NB4 (cell line): ENCODE results near the gene INPP5D.
"Not testable (repeated sequence)": the region's sequence is repeated elsewhere in the genome, so short reads cannot be mapped to it uniquely, and the experiment has no call there.

ENCODE experiments used
- DNase-seq: peaks from one replicate; pipeline ENCODE4 v3.0.0; 2010; ENCODE audit warnings: low read depth
- H3K4me3 ChIP-seq: one replicate; pipeline ENCODE4 v1.5.1; 2011; ENCODE audit warnings: mild to moderate bottlenecking, low read depth, low read length, moderate library complexity
- MYC ChIP-seq: IDR thresholded peaks from 2 replicates; pipeline ENCODE4 v1.6.1; 2011; ENCODE audit warnings: low read depth, low read length
- POLR2A ChIP-seq: IDR thresholded peaks from 2 replicates; pipeline ENCODE4 v1.6.1; 2011; ENCODE audit warnings: mild to moderate bottlenecking; ENCODE audit not compliant: insufficient read length; ENCODE audit errors: extremely low read depth
- TF ChIP-seq, protein P1 (sequence below): IDR thresholded peaks from one replicate; pipeline ENCODE4 v1.5.1; 2012; ENCODE audit warnings: low read depth, low read length
- TF ChIP-seq, protein P2 (sequence below): IDR thresholded peaks from 2 replicates; pipeline ENCODE4 v1.6.1; 2011; ENCODE audit warnings: low read depth, low read length

Gene INPP5D

GRCh38 chr2:233013027-233013461, 47.1 kb upstream of the INPP5D start, which contains the start of gene NGEF:
NGEF (minus strand) TSS chr2:233013256; CDS start chr2:232974890, 38,366 bp downstream.
- no peak within 1 kb of the TSS for H3K4me3 ChIP-seq
- TF ChIP-seq, protein P1, sequence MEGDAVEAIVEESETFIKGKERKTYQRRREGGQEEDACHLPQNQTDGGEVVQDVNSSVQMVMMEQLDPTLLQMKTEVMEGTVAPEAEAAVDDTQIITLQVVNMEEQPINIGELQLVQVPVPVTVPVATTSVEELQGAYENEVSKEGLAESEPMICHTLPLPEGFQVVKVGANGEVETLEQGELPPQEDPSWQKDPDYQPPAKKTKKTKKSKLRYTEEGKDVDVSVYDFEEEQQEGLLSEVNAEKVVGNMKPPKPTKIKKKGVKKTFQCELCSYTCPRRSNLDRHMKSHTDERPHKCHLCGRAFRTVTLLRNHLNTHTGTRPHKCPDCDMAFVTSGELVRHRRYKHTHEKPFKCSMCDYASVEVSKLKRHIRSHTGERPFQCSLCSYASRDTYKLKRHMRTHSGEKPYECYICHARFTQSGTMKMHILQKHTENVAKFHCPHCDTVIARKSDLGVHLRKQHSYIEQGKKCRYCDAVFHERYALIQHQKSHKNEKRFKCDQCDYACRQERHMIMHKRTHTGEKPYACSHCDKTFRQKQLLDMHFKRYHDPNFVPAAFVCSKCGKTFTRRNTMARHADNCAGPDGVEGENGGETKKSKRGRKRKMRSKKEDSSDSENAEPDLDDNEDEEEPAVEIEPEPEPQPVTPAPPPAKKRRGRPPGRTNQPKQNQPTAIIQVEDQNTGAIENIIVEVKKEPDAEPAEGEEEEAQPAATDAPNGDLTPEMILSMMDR: no peak
- TF ChIP-seq POLR2A (no peak), MYC (no peak)
- TF ChIP-seq, protein P2, sequence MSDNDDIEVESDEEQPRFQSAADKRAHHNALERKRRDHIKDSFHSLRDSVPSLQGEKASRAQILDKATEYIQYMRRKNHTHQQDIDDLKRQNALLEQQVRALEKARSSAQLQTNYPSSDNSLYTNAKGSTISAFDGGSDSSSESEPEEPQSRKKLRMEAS: no peak
- DNase-seq: no peak

GRCh38 chr2:233013650-233014049, 46.5 kb upstream of the INPP5D start:
- H3K4me3 ChIP-seq: no peak overlapping the region
- TF ChIP-seq MYC: no peak
- DNase-seq: no peak

GRCh38 chr2:233015019-233015645, 45.0 kb upstream of the INPP5D start:
- TF ChIP-seq, protein P1: no peak
- TF ChIP-seq MYC (no peak), POLR2A (no peak)
- TF ChIP-seq, protein P2: no peak
- no peak for DNase-seq
- H3K4me3 ChIP-seq: no peak overlapping the region

DNA sequence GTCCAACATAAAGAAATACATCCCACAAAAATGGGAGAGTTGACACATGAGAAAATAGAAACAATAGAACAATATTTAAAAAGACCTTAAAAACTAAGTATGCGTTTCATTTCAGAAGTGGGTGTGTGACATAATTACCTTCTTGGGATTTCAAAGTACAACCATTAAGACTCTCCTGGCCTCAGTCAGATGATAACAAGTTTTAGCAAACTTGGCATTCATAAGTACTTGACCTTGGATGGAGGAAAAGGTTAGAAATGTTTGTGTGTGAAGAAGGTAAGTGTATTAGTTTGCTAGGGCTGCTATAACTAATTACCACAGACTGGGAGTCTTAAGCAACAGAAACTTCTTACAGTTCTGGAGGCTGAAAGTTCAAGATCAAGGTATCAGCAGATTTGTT, 42.2 kb upstream of the INPP5D start:
- no peak for DNase-seq
- TF ChIP-seq MYC: no peak
- TF ChIP-seq POLR2A: no peak
- TF ChIP-seq, protein P2: no peak
- TF ChIP-seq, protein P1: no peak
- H3K4me3 ChIP-seq: no peak overlapping the region

- H3K4me3 ChIP-seq, DNase-seq: not testable (repeated sequence)
Measured at GRCh38 chr2:233019610-233020009, 40.5 kb upstream of the INPP5D start.

- TF ChIP-seq, protein P2: no peak
- TF ChIP-seq POLR2A (no peak), MYC (no peak)
- TF ChIP-seq, protein P1: no peak
- H3K4me3 ChIP-seq: no peak overlapping the region
- no peak for DNase-seq
Measured at GRCh38 chr2:233020454-233020853, 39.7 kb upstream of the INPP5D start.

DNA sequence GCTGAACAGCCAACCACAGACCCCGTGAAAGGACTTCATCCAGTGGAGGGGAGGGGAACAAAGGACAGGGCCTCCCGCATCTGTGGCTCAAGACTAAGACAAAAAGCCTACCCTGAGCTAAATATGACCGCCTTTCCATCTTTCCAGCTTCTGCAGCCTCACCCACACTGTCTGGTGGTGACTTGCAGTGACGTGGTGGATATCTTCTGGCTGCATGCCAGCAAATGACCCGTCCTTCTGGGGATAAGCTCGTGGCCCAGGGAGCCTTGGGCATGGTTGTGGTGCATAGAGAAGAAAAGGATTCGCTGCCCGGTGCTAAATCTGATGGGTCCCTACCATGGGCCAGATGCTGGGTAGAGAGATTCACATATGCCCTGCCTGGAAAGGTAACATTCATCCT, 38.4 kb upstream of the INPP5D start:
- no peak overlapping the region for H3K4me3 ChIP-seq
- DNase-seq: no peak
- TF ChIP-seq, protein P2: no peak
- no peak for TF ChIP-seq MYC
